Measurements from ENCODE around the gene SERPINB7.

The SERPINB7 gene

GRCh38 chr18:63787673-63788072, 12.5 kb downstream of the SERPINB7 start:
- no peak for DNase-seq (ENCODE audit: low read depth)

- peak; percentile 29 for DNase-seq (ENCODE audit: low read depth)
Observed at GRCh38 chr18:63788447-63789096, 13.4 kb downstream of the SERPINB7 start.

- no peak for DNase-seq (ENCODE audit: low read depth)
Observed at GRCh38 chr18:63789327-63789726, 14.1 kb downstream of the SERPINB7 start.

GRCh38 chr18:63795606-63796005, 20.4 kb downstream of the SERPINB7 start:
- no peak for DNase-seq (ENCODE audit: low read depth)

- no peak for DNase-seq (ENCODE audit: low read depth)
Observed at GRCh38 chr18:63799189-63799588, 24.0 kb downstream of the SERPINB7 start.

- no peak for DNase-seq (ENCODE audit: low read depth)
Observed at GRCh38 chr18:63801343-63801742, 26.1 kb downstream of the SERPINB7 start.

GRCh38 chr18:63808125-63808524, 32.9 kb downstream of the SERPINB7 start:
- DNase-seq (ENCODE audit: low read depth): no peak

- no peak for DNase-seq (ENCODE audit: low read depth)
Observed at GRCh38 chr18:63817441-63818051, 42.3 kb downstream of the SERPINB7 start.

GRCh38 chr18:63818212-63818611, 43.0 kb downstream of the SERPINB7 start:
- DNase-seq (ENCODE audit: low read depth): no peak

GRCh38 chr18:63819786-63820185, 44.6 kb downstream of the SERPINB7 start:
- no peak for DNase-seq (ENCODE audit: low read depth)

- DNase-seq (ENCODE audit: low read depth): no peak
Observed at GRCh38 chr18:63820694-63821093, 45.5 kb downstream of the SERPINB7 start.

- DNase-seq (ENCODE audit: low read depth): peak; percentile 9
Observed at GRCh38 chr18:63823516-63824219, 48.5 kb downstream of the SERPINB7 start.

- DNase-seq (ENCODE audit: low read depth): no peak
Observed at GRCh38 chr18:63824220-63824525, 49.0 kb downstream of the SERPINB7 start.

GRCh38 chr18:63828120-63828519, 52.9 kb downstream of the SERPINB7 start:
- no peak for DNase-seq (ENCODE audit: low read depth)

- no peak for DNase-seq (ENCODE audit: low read depth)
Observed at GRCh38 chr18:63828656-63829055, 53.4 kb downstream of the SERPINB7 start.

- DNase-seq (ENCODE audit: low read depth): no peak
Observed at GRCh38 chr18:63829886-63830285, 54.7 kb downstream of the SERPINB7 start.

- no peak for DNase-seq (ENCODE audit: low read depth)
Observed at GRCh38 chr18:63831080-63831788, 56.0 kb downstream of the SERPINB7 start.

GRCh38 chr18:63832470-63832869, 57.3 kb downstream of the SERPINB7 start:
- DNase-seq (ENCODE audit: low read depth): no peak

- no peak for DNase-seq (ENCODE audit: low read depth)
Observed at GRCh38 chr18:63834471-63835113, 59.4 kb downstream of the SERPINB7 start.

- DNase-seq (ENCODE audit: low read depth): no peak
Observed at GRCh38 chr18:63836456-63836855, 61.2 kb downstream of the SERPINB7 start.

- DNase-seq (ENCODE audit: low read depth): no peak
Observed at GRCh38 chr18:63837590-63837989, 62.4 kb downstream of the SERPINB7 start.

GRCh38 chr18:63843008-63843407, 67.8 kb downstream of the SERPINB7 start:
- no peak for DNase-seq (ENCODE audit: low read depth)

Measured in activated T-cell treated with anti-CD3 and anti-CD28 coated beads for 48 hours (primary cell).